Right lobe of liver (tissue), 4 donors: ENCODE results near the gene PREX1.

Experiments used
- CTCF ChIP-seq, 4 donors: fragments of 200-600 bp in 3 of 4; fragments of 450-650 bp in 1 of 4; IDR thresholded peaks; one replicate each; pipeline versions ENCODE4 v1.5.1 to v1.8.0; 2016 to 2022; ENCODE audit warnings: antibody characterized with exemption in 4 of 4, mild to moderate bottlenecking in 2 of 4
- POLR2A ChIP-seq: fragments of 450-650 bp; IDR thresholded peaks from one replicate; pipeline ENCODE4 v1.6.1; 2017; ENCODE audit warnings: antibody characterized with exemption, mild to moderate bottlenecking
- donor health status: DM: no; HTN: no; CAD: no.
- donor health status: DM: no; HTN: no; CAD: no.
- donor health status: DM: no; HTN: yes; CAD: no.

GRCh38 chr20:48582673-48582985, 245.2 kb downstream of the PREX1 start:
- TF ChIP-seq POLR2A (no peak), CTCF (IDR thresholded peaks at IDR 0.05) (no peak)
